SK-N-SH (cell line): Measurements from ENCODE around the gene HUS1. TPM values are rescaled to one million over a fixed set of nuclear protein-coding genes. Genes with fewer than 3 reads are reported as not detected.

Experiments used
- CTCF ChIA-PET: fragments of 300-600, 350-600 bp; formaldehyde crosslinking; extraction: SDS; loops from one replicate; lab custom pipeline; 2021; lab: Yijun Ruan, JAX
- POLR2A ChIA-PET: fragments of 350-600 bp; sonication (Branson Sonifier 250); formaldehyde crosslinking; extraction: SDS; loops from one replicate; lab custom pipeline; 2020; ENCODE audit warnings: antibody characterized with exemption, inconsistent platforms; lab: Yijun Ruan, JAX
- DNase-seq: peaks from one replicate; pipeline ENCODE4 v3.0.0; 2012
- H2AFZ ChIP-seq: fragments of 200-600 bp; sonication (generic); 2 replicates; pipeline ENCODE4 v1.8.1; 2016; ENCODE audit warnings: antibody characterized with exemption, mild to moderate bottlenecking, low read depth
- H3F3A ChIP-seq: fragments of 200-600 bp; sonication (generic); replicated peaks from 2 replicates; pipeline ENCODE3; 2016; ENCODE audit warnings: antibody characterized with exemption, mild to moderate bottlenecking; ENCODE audit not compliant: insufficient read depth
- H3K27ac ChIP-seq, 2 experiments: fragments of 200-500 bp in 1 of 2; fragments of 200-600 bp in 1 of 2; sonication (Bioruptor generic) in 1 of 2; sonication (generic), shearing (Covaris generic) in 1 of 2; 2 replicates each; pipeline versions ENCODE4 v1.5.1 to v1.6.1; 2014 to 2016; ENCODE audit warnings: low read depth in 2 of 2, inconsistent platforms in 1 of 2, low read length in 1 of 2, mild to moderate bottlenecking in 1 of 2, mixed read lengths in 1 of 2
- H3K27me3 ChIP-seq: fragments of 200-600 bp; sonication (generic), shearing (Covaris generic); 2 replicates; pipeline ENCODE4 v1.6.1; 2016; ENCODE audit warnings: mixed run types; ENCODE audit not compliant: insufficient read depth
- H3K36me3 ChIP-seq, 2 experiments: fragments of 200-500 bp in 1 of 2; fragments of 200-600 bp in 1 of 2; sonication (Bioruptor generic) in 1 of 2; sonication (generic) in 1 of 2; replicated peaks in 1 of 2; 2 replicates each; pipeline versions ENCODE3 to v1.5.1; 2014 to 2016; ENCODE audit warnings: low read length in 1 of 2, mild to moderate bottlenecking in 1 of 2; ENCODE audit not compliant: insufficient read depth in 2 of 2, control insufficient read depth in 1 of 2
- H3K4me1 ChIP-seq, 2 experiments: fragments of 200-500 bp in 1 of 2; fragments of 200-600 bp in 1 of 2; sonication (Bioruptor generic) in 1 of 2; sonication (generic), shearing (Covaris generic) in 1 of 2; 2 replicates each; pipeline versions ENCODE4 v1.5.1 to v1.6.1; 2014 to 2016; ENCODE audit warnings: low read depth in 1 of 2, low read length in 1 of 2, mixed run types in 1 of 2; ENCODE audit not compliant: insufficient read depth in 2 of 2, control insufficient read depth in 1 of 2
- H3K4me2 ChIP-seq: fragments of 200-600 bp; sonication (generic), shearing (Covaris generic); 2 replicates; pipeline ENCODE4 v1.6.1; 2017; ENCODE audit warnings: mixed run types
- H3K4me3 ChIP-seq, 2 experiments: fragments of 200-500 bp in 1 of 2; fragments of 200-600 bp in 1 of 2; sonication (Bioruptor generic) in 1 of 2; sonication (generic), shearing (Covaris generic) in 1 of 2; 2 replicates each; pipeline versions ENCODE4 v1.5.1 to v1.8.1; 2014 to 2016; ENCODE audit warnings: low read depth in 2 of 2, inconsistent platforms in 1 of 2, low read length in 1 of 2, mild to moderate bottlenecking in 1 of 2, mixed read lengths in 1 of 2, moderate library complexity in 1 of 2
- H3K79me2 ChIP-seq: fragments of 200-600 bp; sonication (generic); 2 replicates; pipeline ENCODE4 v1.8.1; 2017; ENCODE audit warnings: mild to moderate bottlenecking; ENCODE audit not compliant: insufficient read depth
- H3K9ac ChIP-seq: fragments of 200-600 bp; sonication (generic); 2 replicates; pipeline ENCODE4 v1.6.1; 2017; ENCODE audit warnings: mixed run types
- H3K9me2 ChIP-seq: fragments of 200-600 bp; sonication (generic); 2 replicates; pipeline ENCODE4 v1.6.1; 2017; ENCODE audit warnings: mixed run types
- H3K9me3 ChIP-seq: fragments of 200-600 bp; sonication (generic); 2 replicates; pipeline ENCODE4 v1.6.1; 2017; ENCODE audit warnings: mixed run types, mild to moderate bottlenecking, moderate library complexity
- H4K20me1 ChIP-seq: fragments of 200-600 bp; sonication (generic); 2 replicates; pipeline ENCODE4 v1.6.1; 2017; ENCODE audit warnings: mild to moderate bottlenecking, mixed run types; ENCODE audit not compliant: insufficient read depth
- EZH2phosphoT487 ChIP-seq: fragments of 200-600 bp; sonication (generic); IDR thresholded peaks from 2 replicates; pipeline ENCODE4 v1.6.1; 2017; ENCODE audit warnings: low read depth, mixed run types, mild to moderate bottlenecking, antibody characterized with exemption, moderate library complexity, borderline replicate concordance
- FOSL2 ChIP-seq: IDR thresholded peaks from 2 replicates; pipeline ENCODE4 v1.4.0; 2012; ENCODE audit warnings: low read depth, mild to moderate bottlenecking, moderate library complexity, borderline replicate concordance
- FOXJ3 ChIP-seq: sonication (generic); formaldehyde crosslinking; IDR thresholded peaks from 2 replicates; pipeline ENCODE4 v1.5.1; 2020; ENCODE audit warnings: mild to moderate bottlenecking, missing genetic modification reagents
- FOXM1 ChIP-seq: IDR thresholded peaks from 2 replicates; pipeline ENCODE4 v1.4.0; 2012; ENCODE audit warnings: low read depth, mild to moderate bottlenecking
- GATA2 ChIP-seq: sonication (generic); formaldehyde crosslinking; IDR thresholded peaks from 2 replicates; pipeline ENCODE4 v1.5.0; 2020; ENCODE audit warnings: mild to moderate bottlenecking, missing genetic modification reagents
- JUND ChIP-seq: IDR thresholded peaks from 2 replicates; pipeline ENCODE4 v1.4.0; 2012
- MEF2A ChIP-seq: IDR thresholded peaks from 2 replicates; pipeline ENCODE4 v1.4.0; 2012; ENCODE audit warnings: low read depth, borderline replicate concordance
- MXI1 ChIP-seq: IDR thresholded peaks from 2 replicates; pipeline ENCODE4 v1.6.1; 2012; ENCODE audit warnings: mild to moderate bottlenecking, low read depth, low read length, improper control_type of control experiment
- NFIC ChIP-seq: IDR thresholded peaks from 2 replicates; pipeline ENCODE4 v1.4.0; 2012; ENCODE audit warnings: borderline replicate concordance
- PBX3 ChIP-seq: IDR thresholded peaks from 2 replicates; pipeline ENCODE4; 2012
- POLR2AphosphoS5 ChIP-seq: IDR thresholded peaks from 2 replicates; pipeline ENCODE4 v1.6.1; 2012; ENCODE audit warnings: low read depth, low read length
- RAD21 ChIP-seq: IDR thresholded peaks from 2 replicates; pipeline ENCODE4 v1.6.1; 2012; ENCODE audit warnings: mild to moderate bottlenecking, low read length
- RCOR1 ChIP-seq: fragments of 150-350 bp; IDR thresholded peaks from 2 replicates; pipeline ENCODE4 v1.6.1; 2017; ENCODE audit warnings: antibody characterized with exemption, low read length
- RFX5 ChIP-seq: IDR thresholded peaks from 2 replicates; pipeline ENCODE4 v1.6.1; 2012; ENCODE audit warnings: mild to moderate bottlenecking, improper control_type of control experiment, low read length
- SMC3 ChIP-seq: IDR thresholded peaks from 2 replicates; pipeline ENCODE4 v1.6.1; 2012; ENCODE audit warnings: low read depth, low read length, improper control_type of control experiment
- TAF1 ChIP-seq: IDR thresholded peaks from 2 replicates; pipeline ENCODE4 v1.6.1; 2012; ENCODE audit warnings: low read depth, mild to moderate bottlenecking, low read length, moderate library complexity, borderline replicate concordance
- USF2 ChIP-seq: fragments of 150-350 bp; IDR thresholded peaks from 2 replicates; pipeline ENCODE4 v1.6.1; 2017; ENCODE audit warnings: antibody characterized with exemption, low read length, low read depth, borderline replicate concordance
- WGBS: methylation state at CpG from one replicate; pipeline ENCODE4 v1.1.6; 2017; ENCODE audit warnings: low lambda C conversion rate; 5-methylcytosine and 5-hydroxymethylcytosine counted together
- polyA plus RNA-seq, 3 experiments: library from polyadenylated mRNA; depleted of rRNA; stranded (reverse); fragments of >200 nt; gene quantifications; 2 replicates each; pipeline ENCODE4 v1.2.3, GENCODE V29; 2012
- TF ChIP-seq, protein P1 (sequence below): fragments of 200-600 bp; sonication (generic); IDR thresholded peaks from 2 replicates; pipeline ENCODE4 v1.6.1; 2017; ENCODE audit warnings: antibody characterized with exemption, mild to moderate bottlenecking, moderate library complexity

HUS1 gene
- polyA plus RNA-seq, 1 of the 3 experiments (the other 2 are of a cell fraction), result 17.8 TPM

DNA sequence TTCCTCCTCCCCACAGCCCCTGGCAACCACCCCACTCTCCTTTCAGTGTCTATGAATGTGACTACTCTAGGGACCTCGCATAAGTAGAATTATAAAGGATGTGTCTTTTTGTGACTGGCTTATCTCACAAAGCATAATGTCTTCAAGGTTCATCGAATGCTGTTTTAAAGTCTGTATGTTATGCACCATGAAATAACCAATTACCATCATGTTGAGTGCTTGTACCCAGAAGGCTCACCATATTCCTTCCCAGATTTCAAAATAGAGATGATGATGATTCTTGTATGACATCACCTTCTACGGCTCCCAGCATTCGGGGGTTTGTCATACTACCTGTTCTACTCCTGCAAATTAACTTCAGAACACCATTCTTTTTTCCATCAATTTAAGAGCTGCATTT lies 43.1 kb downstream of the HUS1 start:
- ChIA-PET POLR2A (no interaction called here), CTCF (interaction anchor here (1.0 to 6.5 kb wide), 6 partner anchors 9 to 670 kb away, joined by 3 to 39 read pairs (median 4); no protein-coding TSS in a partner anchor)
- H3K4me3 ChIP-seq, result no peak overlapping the region
- no peaks in the 10 kb centered on the region for H3K79me2 ChIP-seq
- H3K9me2 ChIP-seq, result no peaks in the 10 kb centered on the region
- no peak overlapping the region; a peak in 1 of 4 replicates for H3K27ac ChIP-seq
- peaks cover 13 to 23% of the 10 kb centered on the region in 2 experiments; a peak in 3 of 4 replicates for H3K4me1 ChIP-seq
- H3K9me3 ChIP-seq, result no peaks in the 10 kb centered on the region
- H4K20me1 ChIP-seq, result no peaks in the 10 kb centered on the region
- no peak overlapping the region for H3K4me2 ChIP-seq
- H3K27me3 ChIP-seq, result no peaks in the 10 kb centered on the region
- H2AFZ ChIP-seq, result no peak overlapping the region
- H3F3A ChIP-seq, result peaks cover 9% of the 10 kb centered on the region
- 79% methylated on average over 4 of the region's 4 CpGs for WGBS
- TF ChIP-seq MEF2A (no peak), FOXJ3 (CRISPR knock-in tag) (no peak), GATA2 (no peak), POLR2AphosphoS5 (no peak), RAD21 (no peak), JUND (no peak), NFIC (no peak), FOSL2 (no peak), TAF1 (no peak), PBX3 (no peak), MXI1 (no peak), RCOR1 (no peak), RFX5 (no peak), FOXM1 (no peak), EZH2phosphoT487 (no peak), USF2 (no peak), SMC3 (no peak)
- TF ChIP-seq, protein P1, sequence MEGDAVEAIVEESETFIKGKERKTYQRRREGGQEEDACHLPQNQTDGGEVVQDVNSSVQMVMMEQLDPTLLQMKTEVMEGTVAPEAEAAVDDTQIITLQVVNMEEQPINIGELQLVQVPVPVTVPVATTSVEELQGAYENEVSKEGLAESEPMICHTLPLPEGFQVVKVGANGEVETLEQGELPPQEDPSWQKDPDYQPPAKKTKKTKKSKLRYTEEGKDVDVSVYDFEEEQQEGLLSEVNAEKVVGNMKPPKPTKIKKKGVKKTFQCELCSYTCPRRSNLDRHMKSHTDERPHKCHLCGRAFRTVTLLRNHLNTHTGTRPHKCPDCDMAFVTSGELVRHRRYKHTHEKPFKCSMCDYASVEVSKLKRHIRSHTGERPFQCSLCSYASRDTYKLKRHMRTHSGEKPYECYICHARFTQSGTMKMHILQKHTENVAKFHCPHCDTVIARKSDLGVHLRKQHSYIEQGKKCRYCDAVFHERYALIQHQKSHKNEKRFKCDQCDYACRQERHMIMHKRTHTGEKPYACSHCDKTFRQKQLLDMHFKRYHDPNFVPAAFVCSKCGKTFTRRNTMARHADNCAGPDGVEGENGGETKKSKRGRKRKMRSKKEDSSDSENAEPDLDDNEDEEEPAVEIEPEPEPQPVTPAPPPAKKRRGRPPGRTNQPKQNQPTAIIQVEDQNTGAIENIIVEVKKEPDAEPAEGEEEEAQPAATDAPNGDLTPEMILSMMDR, result no peak
- H3K9ac ChIP-seq, result no peak overlapping the region
- no peak for DNase-seq
- H3K36me3 ChIP-seq, result no peaks in the 10 kb centered on the region
